ENCODE results near the gene OR2T8.

OR2T8 gene

GRCh38 chr1:247948558-247948957 is 28.5 kb downstream of the OR2T8 start, which contains the start of gene OR2L8:
Gene OR2L8 (plus strand): TSS chr1:247948858. CDS start chr1:247948858, 0 bp downstream.
- in situ Hi-C loops (cut with MboI; ENCODE audit: low sequenced_read_pairs, unreplicated experiment), result no loop called here
- TF ChIP-seq, protein P1, sequence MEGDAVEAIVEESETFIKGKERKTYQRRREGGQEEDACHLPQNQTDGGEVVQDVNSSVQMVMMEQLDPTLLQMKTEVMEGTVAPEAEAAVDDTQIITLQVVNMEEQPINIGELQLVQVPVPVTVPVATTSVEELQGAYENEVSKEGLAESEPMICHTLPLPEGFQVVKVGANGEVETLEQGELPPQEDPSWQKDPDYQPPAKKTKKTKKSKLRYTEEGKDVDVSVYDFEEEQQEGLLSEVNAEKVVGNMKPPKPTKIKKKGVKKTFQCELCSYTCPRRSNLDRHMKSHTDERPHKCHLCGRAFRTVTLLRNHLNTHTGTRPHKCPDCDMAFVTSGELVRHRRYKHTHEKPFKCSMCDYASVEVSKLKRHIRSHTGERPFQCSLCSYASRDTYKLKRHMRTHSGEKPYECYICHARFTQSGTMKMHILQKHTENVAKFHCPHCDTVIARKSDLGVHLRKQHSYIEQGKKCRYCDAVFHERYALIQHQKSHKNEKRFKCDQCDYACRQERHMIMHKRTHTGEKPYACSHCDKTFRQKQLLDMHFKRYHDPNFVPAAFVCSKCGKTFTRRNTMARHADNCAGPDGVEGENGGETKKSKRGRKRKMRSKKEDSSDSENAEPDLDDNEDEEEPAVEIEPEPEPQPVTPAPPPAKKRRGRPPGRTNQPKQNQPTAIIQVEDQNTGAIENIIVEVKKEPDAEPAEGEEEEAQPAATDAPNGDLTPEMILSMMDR (IDR thresholded peaks at IDR 0.05; ENCODE audit: borderline replicate concordance, control extremely low read depth, extremely low read depth, insufficient read depth, missing control alignments), result no peak
- DNase-seq (ENCODE audit: low spot score), result no peak

DNA sequence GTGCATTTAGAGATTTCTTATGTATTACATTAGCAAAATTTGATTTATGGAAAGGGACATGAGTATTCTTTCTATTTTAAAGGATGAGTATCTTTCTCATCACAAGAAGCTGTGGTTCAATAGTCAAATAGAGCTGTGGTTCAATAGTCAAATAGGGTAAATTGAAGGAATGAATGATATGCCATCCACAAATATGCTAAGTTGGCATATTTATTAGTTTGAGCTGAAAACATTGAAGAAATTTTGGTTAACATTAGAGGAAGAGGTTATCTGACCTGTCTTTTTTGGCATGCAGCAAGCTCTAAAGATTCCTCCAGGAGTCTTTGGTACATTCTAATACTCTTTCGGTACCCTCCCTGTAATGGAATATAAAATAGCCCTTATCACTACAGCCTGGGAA is 33.4 kb downstream of the OR2T8 start:
- in situ Hi-C loops (cut with MboI; ENCODE audit: low sequenced_read_pairs, unreplicated experiment), result no loop called here
- no peak for DNase-seq (ENCODE audit: low spot score)
- TF ChIP-seq, protein P1 (IDR thresholded peaks at IDR 0.05; ENCODE audit: borderline replicate concordance, control extremely low read depth, extremely low read depth, insufficient read depth, missing control alignments), result no peak

- no peak for DNase-seq (ENCODE audit: low spot score)
- TF ChIP-seq, protein P1 (IDR thresholded peaks at IDR 0.05; ENCODE audit: borderline replicate concordance, control extremely low read depth, extremely low read depth, insufficient read depth, missing control alignments), result no peak
- in situ Hi-C loops (cut with MboI; ENCODE audit: low sequenced_read_pairs, unreplicated experiment), result no loop called here
These were observed 41.7 kb downstream of the OR2T8 start for GRCh38 chr1:247961791-247962190.

GRCh38 chr1:247962911-247963588 is 43.0 kb downstream of the OR2T8 start:
- DNase-seq (ENCODE audit: low spot score), result no peak
- in situ Hi-C loops (cut with MboI; ENCODE audit: low sequenced_read_pairs, unreplicated experiment), result no loop called here
- TF ChIP-seq, protein P1 (IDR thresholded peaks at IDR 0.05; ENCODE audit: borderline replicate concordance, control extremely low read depth, extremely low read depth, insufficient read depth, missing control alignments), result no peak

DNA sequence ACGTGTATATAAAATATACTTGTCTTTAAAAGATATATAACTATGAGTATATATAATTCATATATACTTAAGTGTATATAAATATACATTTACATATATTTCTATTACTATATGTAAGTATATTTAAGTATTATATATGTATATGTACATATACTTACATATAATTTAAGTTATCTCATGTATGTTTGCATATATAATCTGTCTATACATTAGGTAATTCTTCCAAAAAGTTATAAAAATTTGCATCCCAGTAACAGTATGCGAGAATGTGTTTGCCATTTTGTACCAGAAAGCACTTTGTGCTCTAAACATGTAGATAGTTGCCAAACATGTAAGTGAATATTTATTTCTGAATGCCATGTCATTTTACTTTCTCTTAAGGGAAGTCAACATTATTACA is 44.9 kb downstream of the OR2T8 start, which contains the start of gene OR2AK2:
OR2AK2 (plus strand) TSS at position 301 of the 400 bp plus-strand sequence. CDS start 144 bp downstream, outside the sequence.
- DNase-seq (ENCODE audit: low spot score), result no peak
- in situ Hi-C loops (cut with MboI; ENCODE audit: low sequenced_read_pairs, unreplicated experiment), result no loop called here
- TF ChIP-seq, protein P1 (IDR thresholded peaks at IDR 0.05; ENCODE audit: borderline replicate concordance, control extremely low read depth, extremely low read depth, insufficient read depth, missing control alignments), result no peak

DNA sequence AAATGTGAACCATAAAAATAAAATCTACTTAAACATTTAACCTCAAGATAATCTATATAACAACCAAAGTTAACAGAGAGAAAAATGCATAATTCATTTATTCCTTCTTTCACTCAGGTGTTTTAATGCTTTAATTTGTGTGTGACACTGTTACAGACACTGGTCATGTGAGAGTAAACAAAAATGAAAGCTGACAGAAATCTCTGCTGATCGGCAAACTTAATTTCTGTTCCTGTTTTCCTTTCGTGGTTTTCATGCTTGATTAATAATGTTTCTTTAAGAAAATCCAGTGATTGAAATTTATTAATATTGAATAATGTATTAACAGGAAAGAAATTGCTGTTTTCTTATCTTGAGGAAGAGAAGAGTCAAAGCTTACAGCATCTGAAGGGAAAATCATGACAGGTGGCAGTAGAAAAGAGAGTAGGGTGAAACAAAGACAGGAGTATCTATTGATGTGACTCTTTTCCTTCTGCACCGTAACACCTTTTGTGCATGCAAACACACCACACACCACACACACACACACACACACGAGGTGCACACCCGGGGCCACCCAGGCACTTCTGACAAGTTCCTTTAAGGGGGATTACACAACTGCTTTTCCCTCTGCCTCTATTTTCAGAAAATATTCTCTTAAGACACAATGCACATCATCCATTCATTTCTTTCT is 46.6 kb downstream of the OR2T8 start:
- in situ Hi-C loops (cut with MboI; ENCODE audit: low sequenced_read_pairs, unreplicated experiment), result no loop called here

More for the DNA sequence above, 46.6 kb downstream of the OR2T8 start:
- TF ChIP-seq, protein P1 (IDR thresholded peaks at IDR 0.05; ENCODE audit: borderline replicate concordance, control extremely low read depth, extremely low read depth, insufficient read depth, missing control alignments), result no peak
- no peak for DNase-seq (ENCODE audit: low spot score)

Measured in GM13976 (cell line).